COR-L47 (cell line): ENCODE results near the gene CEACAM16.
"Not testable (repeated sequence)": the region's sequence is repeated elsewhere in the genome, so short reads cannot be mapped to it uniquely, and the experiment has no call there.

ENCODE experiments used
- DNase-seq: peaks from one replicate; lab custom pipeline; 2025; lab: John Stamatoyannopoulos, UW

Gene CEACAM16

GRCh38 chr19:44703336-44704078, 4.6 kb downstream of the CEACAM16 start:
- no peak for DNase-seq

- DNase-seq, result no peak
These were observed 6.0 kb downstream of the CEACAM16 start for GRCh38 chr19:44704982-44705381.

- no peak for DNase-seq
These were observed 6.6 kb downstream of the CEACAM16 start for GRCh38 chr19:44705502-44706010.

- no peak for DNase-seq
These were observed 7.7 kb downstream of the CEACAM16 start for GRCh38 chr19:44706506-44707236.

- no peak for DNase-seq
These were observed 8.8 kb downstream of the CEACAM16 start for GRCh38 chr19:44707794-44708193.

- no peak for DNase-seq
These were observed 10.0 kb downstream of the CEACAM16 start for GRCh38 chr19:44708940-44709339.

GRCh38 chr19:44709434-44710266, 10.7 kb downstream of the CEACAM16 start:
- not testable (repeated sequence) for DNase-seq

GRCh38 chr19:44710483-44710882, 11.5 kb downstream of the CEACAM16 start:
- DNase-seq, result no peak

GRCh38 chr19:44712864-44713515, 14.0 kb downstream of the CEACAM16 start:
- no peak for DNase-seq

- DNase-seq, result no peak
These were observed 15.7 kb downstream of the CEACAM16 start for GRCh38 chr19:44714597-44715169.

- no peak for DNase-seq
These were observed 18.7 kb downstream of the CEACAM16 start for GRCh38 chr19:44717603-44718002.

GRCh38 chr19:44718441-44719261, 19.7 kb downstream of the CEACAM16 start:
- peak; percentile 27 for DNase-seq

- DNase-seq, result no peak
These were observed 20.3 kb downstream of the CEACAM16 start for GRCh38 chr19:44719262-44719701.

GRCh38 chr19:44720396-44720795, 21.4 kb downstream of the CEACAM16 start:
- DNase-seq, result not testable (repeated sequence)

- no peak for DNase-seq
These were observed 22.0 kb downstream of the CEACAM16 start for GRCh38 chr19:44720945-44721344.

GRCh38 chr19:44721369-44721768, 22.4 kb downstream of the CEACAM16 start:
- not testable (repeated sequence) for DNase-seq

GRCh38 chr19:44722131-44723121, 23.5 kb downstream of the CEACAM16 start:
- DNase-seq, result no peak

GRCh38 chr19:44723299-44723951, 24.5 kb downstream of the CEACAM16 start:
- no peak for DNase-seq

GRCh38 chr19:44723952-44724319, 25.0 kb downstream of the CEACAM16 start:
- DNase-seq, result peak; percentile 50
